Kidney (tissue), 14 donors: Measurements from ENCODE around the gene C3orf20. TPM values are rescaled to one million over a fixed set of nuclear protein-coding genes. Genes with fewer than 3 reads are reported as not detected.

ENCODE experiments used
- DNase-seq, 5 donors: peaks; one replicate each; pipeline ENCODE4 v3.0.0-alpha.2; 2013 to 2020
- FAIRE-seq: peaks from 2 replicates; lab custom pipeline; 2012; peaks lifted over from hg19 to GRCh38; lab: Jason Lieb, UNC
- H3K27ac ChIP-seq, 2 donors: one replicate each; pipeline ENCODE4 v1.7.0; 2013; ENCODE audit warnings: low read depth in 2 of 2, low read length in 2 of 2, inconsistent platforms in 1 of 2
- H3K27me3 ChIP-seq: one replicate; pipeline ENCODE4 v1.7.1; 2013; ENCODE audit warnings: low read length, inconsistent platforms; ENCODE audit not compliant: control insufficient read depth, insufficient read depth
- H3K36me3 ChIP-seq, 3 donors: one replicate each; pipeline versions ENCODE4 v1.7.0 to v1.7.1; 2013; ENCODE audit warnings: low read length in 3 of 3, control low read depth in 1 of 3, inconsistent platforms in 1 of 3; ENCODE audit not compliant: insufficient read depth in 3 of 3, control insufficient read depth in 2 of 3
- H3K4me1 ChIP-seq, 3 donors: one replicate each; pipeline versions ENCODE4 v1.7.0 to v1.7.1; 2013; ENCODE audit warnings: low read length in 3 of 3, inconsistent platforms in 1 of 3, low read depth in 1 of 3; ENCODE audit not compliant: control insufficient read depth in 2 of 3, insufficient read depth in 2 of 3
- H3K4me3 ChIP-seq, 3 donors: one replicate each; pipeline versions ENCODE4 v1.7.0 to v1.8.1; 2013; ENCODE audit warnings: low read length in 3 of 3, control low read depth in 1 of 3, inconsistent platforms in 1 of 3
- H3K9ac ChIP-seq, 3 donors: one replicate each; pipeline versions ENCODE4 v1.7.0 to v1.7.1; 2013; ENCODE audit warnings: low read length in 3 of 3, control low read depth in 1 of 3, inconsistent platforms in 1 of 3
- H3K9me3 ChIP-seq, 3 donors: one replicate each; pipeline versions ENCODE4 v1.7.0 to v1.7.1; 2013; ENCODE audit warnings: low read length in 3 of 3, control low read depth in 1 of 3, inconsistent platforms in 1 of 3; ENCODE audit not compliant: control insufficient read depth in 2 of 3, insufficient read depth in 1 of 3
- intact Hi-C: fragments of 100-400 bp; cut with DNase I; formaldehyde crosslinking; loops from one replicate; pipeline ENCODE4 v1.11.1; 2022
- polyA plus RNA-seq: library from polyadenylated mRNA; stranded (reverse); fragments of 350-450 nt; fragmentation: Illumina TruSeq; extraction: RNeasy Lipid Tissue Mini Kit (QIAGEN cat#74804); gene quantifications from one replicate; pipeline ENCODE4 v1.2.3, GENCODE V29; 2014; ENCODE audit warnings: low read depth, low replicate concordance; ENCODE audit not compliant: insufficient read depth
- total RNA-seq: library from RNA; stranded (reverse); fragmentation: NEBNext Ultra II Directional; extraction: Animal tissue kit (Norgen Biotek cat#: 25700); gene quantifications from one replicate; pipeline ENCODE4 v1.2.1, GENCODE V29; 2021
- TF ChIP-seq, protein P1 (sequence below): IDR thresholded peaks from 3 replicates; pipeline ENCODE4 v1.5.1; 2012; ENCODE audit warnings: mild to moderate bottlenecking, moderate library complexity, borderline replicate concordance; ENCODE audit not compliant: insufficient read depth; ENCODE audit errors: extremely low read depth
- donor health status: control.
- donor health status: control.
- donor health status: control.
- donor health status: control.
- donor health status: control.
- donor health status: DM: yes; HTN: yes; CAD: no.
- donor health status: Normal renal cell carcinoma (clear cell type).

Gene C3orf20
- total and polyA plus RNA-seq, 2 donors from 2014 or later, result 0.16 TPM; not detected in 1

DNA sequence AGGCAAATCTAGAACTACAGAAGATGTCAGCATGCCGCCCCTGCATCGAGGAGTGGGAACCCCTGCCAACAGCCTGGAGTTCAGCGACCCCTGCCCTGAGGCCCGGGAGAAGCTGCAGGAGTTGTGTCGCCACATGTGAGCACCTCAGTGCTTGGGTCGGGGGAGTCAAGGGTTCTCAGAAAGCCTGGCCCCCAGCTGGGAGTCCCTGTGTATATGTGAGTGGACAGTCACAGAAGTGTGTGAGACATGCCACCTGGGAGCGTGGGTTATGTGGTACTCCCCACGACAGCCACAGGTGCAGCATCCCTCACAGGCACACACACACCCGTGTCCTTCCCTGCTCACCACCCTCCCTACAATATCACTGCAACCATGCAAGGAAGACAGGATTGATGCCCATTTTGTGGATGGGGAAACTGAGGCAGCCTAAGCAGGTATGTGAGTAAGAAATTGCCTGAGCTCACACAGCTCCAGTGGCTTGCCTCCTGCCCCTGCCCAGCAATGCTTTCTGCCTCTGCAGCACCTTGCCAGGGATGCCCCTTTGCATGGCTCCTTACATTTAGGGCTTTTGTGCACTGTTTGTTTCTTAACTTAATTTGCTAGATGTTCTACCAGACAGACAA lies 28.3 kb downstream of the C3orf20 start:
- Histone ChIP-seq H3K4me3 (no peak overlapping the region), H3K27me3 (no peaks in the 10 kb centered on the region), H3K9me3 (no peaks in the 10 kb centered on the region), H3K27ac (no peak overlapping the region), H3K9ac (no peak overlapping the region), H3K4me1 (no peaks in the 10 kb centered on the region), H3K36me3 (no peaks in the 10 kb centered on the region)
- TF ChIP-seq, protein P1, sequence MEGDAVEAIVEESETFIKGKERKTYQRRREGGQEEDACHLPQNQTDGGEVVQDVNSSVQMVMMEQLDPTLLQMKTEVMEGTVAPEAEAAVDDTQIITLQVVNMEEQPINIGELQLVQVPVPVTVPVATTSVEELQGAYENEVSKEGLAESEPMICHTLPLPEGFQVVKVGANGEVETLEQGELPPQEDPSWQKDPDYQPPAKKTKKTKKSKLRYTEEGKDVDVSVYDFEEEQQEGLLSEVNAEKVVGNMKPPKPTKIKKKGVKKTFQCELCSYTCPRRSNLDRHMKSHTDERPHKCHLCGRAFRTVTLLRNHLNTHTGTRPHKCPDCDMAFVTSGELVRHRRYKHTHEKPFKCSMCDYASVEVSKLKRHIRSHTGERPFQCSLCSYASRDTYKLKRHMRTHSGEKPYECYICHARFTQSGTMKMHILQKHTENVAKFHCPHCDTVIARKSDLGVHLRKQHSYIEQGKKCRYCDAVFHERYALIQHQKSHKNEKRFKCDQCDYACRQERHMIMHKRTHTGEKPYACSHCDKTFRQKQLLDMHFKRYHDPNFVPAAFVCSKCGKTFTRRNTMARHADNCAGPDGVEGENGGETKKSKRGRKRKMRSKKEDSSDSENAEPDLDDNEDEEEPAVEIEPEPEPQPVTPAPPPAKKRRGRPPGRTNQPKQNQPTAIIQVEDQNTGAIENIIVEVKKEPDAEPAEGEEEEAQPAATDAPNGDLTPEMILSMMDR, result no peak
- FAIRE-seq (no peak), DNase-seq (no peak)
- intact Hi-C loops, result no loop called here

DNA sequence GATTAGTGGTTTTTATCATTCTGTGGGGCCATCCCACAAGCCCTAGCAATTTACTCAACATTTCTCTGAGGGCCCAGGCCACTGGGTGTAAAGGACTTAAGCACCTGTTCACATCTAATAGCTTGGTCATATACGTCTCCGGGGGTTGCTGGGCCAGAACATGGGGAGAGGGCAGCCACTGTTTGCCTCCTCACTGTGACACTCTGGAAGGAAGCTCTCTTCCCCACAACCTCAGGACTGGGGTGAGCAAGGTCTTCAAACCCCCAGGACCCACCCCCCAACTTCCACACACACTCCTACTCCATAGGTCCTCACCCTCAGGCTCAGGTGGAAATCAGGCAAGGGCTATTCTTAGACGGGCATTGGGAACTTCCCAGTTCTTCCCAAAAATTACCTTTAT lies 28.9 kb downstream of the C3orf20 start:
- Histone ChIP-seq H3K4me1 (no peaks in the 10 kb centered on the region), H3K27ac (no peak overlapping the region), H3K36me3 (no peaks in the 10 kb centered on the region), H3K4me3 (no peak overlapping the region), H3K9me3 (no peaks in the 10 kb centered on the region), H3K27me3 (no peaks in the 10 kb centered on the region), H3K9ac (no peak overlapping the region)
- TF ChIP-seq, protein P1, result no peak
- intact Hi-C loops, result no loop called here
- no peak for DNase-seq
- no peak for FAIRE-seq

DNA sequence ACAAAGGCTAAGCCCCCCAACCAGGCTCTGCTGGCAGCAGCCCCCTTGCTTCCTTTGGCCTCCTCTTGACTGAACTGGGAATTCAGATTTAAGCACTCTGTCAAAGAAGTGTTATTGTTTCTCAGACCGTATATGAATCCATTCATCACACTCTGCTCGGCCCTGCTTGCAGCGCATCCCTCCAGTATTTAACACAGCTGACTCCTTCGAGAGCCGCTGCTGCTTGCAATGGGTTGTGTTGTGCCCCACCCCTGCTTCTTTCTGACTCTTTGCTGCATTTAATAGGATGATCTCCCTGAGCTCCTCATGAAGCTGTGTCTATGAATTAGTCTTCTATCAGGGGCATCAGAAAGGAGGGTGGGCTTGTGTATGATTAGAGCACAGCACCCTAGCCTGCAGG lies 31.2 kb downstream of the C3orf20 start:
- H3K4me1 ChIP-seq, result no peaks in the 10 kb centered on the region
- FAIRE-seq, result no peak
- TF ChIP-seq, protein P1, result no peak
- no peaks in the 10 kb centered on the region for H3K27me3 ChIP-seq
- DNase-seq, result no peak
- intact Hi-C loops, result no loop called here
- H3K27ac ChIP-seq, result no peak overlapping the region
- H3K9me3 ChIP-seq, result no peaks in the 10 kb centered on the region
- no peak overlapping the region for H3K4me3 ChIP-seq
- no peaks in the 10 kb centered on the region for H3K36me3 ChIP-seq
- H3K9ac ChIP-seq, result no peak overlapping the region

DNA sequence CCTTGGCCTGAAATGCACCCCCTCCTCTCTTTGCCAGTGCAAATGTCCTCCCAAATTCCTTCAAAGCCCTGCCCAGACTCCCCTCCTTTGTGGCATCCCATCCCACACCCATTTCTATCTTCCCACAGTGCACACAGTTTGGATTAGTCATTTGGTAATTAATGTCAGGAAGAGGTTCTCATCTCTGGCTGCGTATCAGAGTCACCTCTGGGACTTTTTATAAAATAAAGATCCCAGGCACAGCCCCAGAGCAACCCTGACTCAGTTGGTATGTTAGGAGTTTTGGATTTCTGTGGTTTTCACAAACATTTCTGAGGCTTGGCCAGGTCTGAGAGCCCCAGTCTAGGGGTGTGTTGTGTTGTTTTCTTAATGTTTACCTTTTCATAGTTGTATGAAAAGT lies 41.6 kb downstream of the C3orf20 start:
- Histone ChIP-seq H3K27ac (no peak overlapping the region), H3K4me1 (peaks cover 0 to 3% (median 0%) of the 10 kb centered on the region in 3 donors), H3K4me3 (no peak overlapping the region), H3K27me3 (no peaks in the 10 kb centered on the region), H3K9me3 (no peaks in the 10 kb centered on the region), H3K36me3 (no peaks in the 10 kb centered on the region), H3K9ac (no peak overlapping the region)
- TF ChIP-seq, protein P1, result no peak
- DNase-seq (no peak), FAIRE-seq (no peak)
- intact Hi-C loops, result no loop called here
